Breast epithelium (tissue), 4 donors: ENCODE measurements around the gene NEK1. TPM values are rescaled to one million over a fixed set of nuclear protein-coding genes. Genes with fewer than 3 reads are reported as not detected.
A peak's percentile ranks its signal among the peaks of the same experiment; 100 is the strongest.
"Not testable (repeated sequence)": the region's sequence is repeated elsewhere in the genome, so short reads cannot be mapped to it uniquely, and the experiment has no call there.

Experiments
- DNase-seq, 2 donors: peaks; one replicate each; pipeline ENCODE4 v3.0.0-alpha.2; 2019; ENCODE audit warnings: low spot score in 2 of 2
- H3K27ac ChIP-seq, 2 donors: fragments of 200-600 bp; sonication (generic) in 1 of 2; one replicate each; pipeline ENCODE4 v1.5.1; 2016 to 2019; ENCODE audit warnings: mild to moderate bottlenecking in 1 of 2
- H3K27me3 ChIP-seq, 2 donors: fragments of 200-600 bp; sonication (generic) in 1 of 2; one replicate each; pipeline versions ENCODE4 v1.5.1 to v1.6.0; 2017 to 2019; ENCODE audit warnings: control low read depth in 1 of 2, mild to moderate bottlenecking in 1 of 2
- H3K36me3 ChIP-seq: fragments of 200-600 bp; one replicate; pipeline ENCODE4 v1.5.1; 2019
- H3K4me1 ChIP-seq, 2 donors: fragments of 200-600 bp; sonication (generic); one replicate each; pipeline ENCODE4 v1.5.1; 2016 to 2019; ENCODE audit warnings: control low read depth in 1 of 2
- H3K4me3 ChIP-seq, 3 donors: fragments of 200-600 bp; sonication (generic); 1 replicate in 2 of 3; 2 replicates in 1 of 3; pipeline ENCODE4 v1.5.1; 2016 to 2019; ENCODE audit warnings: mild to moderate bottlenecking in 3 of 3, moderate library complexity in 2 of 3
- H3K9me3 ChIP-seq, 2 donors: fragments of 200-600 bp; sonication (generic) in 1 of 2; one replicate each; pipeline ENCODE4 v1.5.1; 2016 to 2019; ENCODE audit warnings: control low read depth in 1 of 2
- POLR2A ChIP-seq: fragments of 450-650 bp; IDR thresholded peaks from one replicate; pipeline ENCODE4 v1.6.1; 2016; ENCODE audit warnings: antibody characterized with exemption, mild to moderate bottlenecking, moderate library complexity
- POLR2AphosphoS5 ChIP-seq, 3 donors: sonication (generic); formaldehyde crosslinking; IDR thresholded peaks; one replicate each; pipeline ENCODE4 v1.6.1; 2017; ENCODE audit warnings: antibody characterized with exemption in 3 of 3
- intact Hi-C: fragments of 100-400 bp; cut with DNase I; formaldehyde crosslinking; loops from one replicate; pipeline ENCODE4 v1.15.1; 2023; ENCODE audit warnings: low total_unique reads
- total RNA-seq, 3 donors: library from RNA; depleted of rRNA; stranded (reverse); fragments of >200 nt; gene quantifications; one replicate each; pipeline ENCODE4 v1.1.0, GENCODE V29; 2016
- TF ChIP-seq, protein P1 (sequence below), 3 donors: fragments of 450-650 bp; IDR thresholded peaks; one replicate each; pipeline ENCODE4 v1.5.1; 2016 to 2017; ENCODE audit warnings: antibody characterized with exemption in 3 of 3, mild to moderate bottlenecking in 3 of 3, moderate library complexity in 3 of 3

The NEK1 gene
- total RNA-seq, 3 donors from 2014 or later: 14.4 to 18.1 (median 14.7) TPM

DNA sequence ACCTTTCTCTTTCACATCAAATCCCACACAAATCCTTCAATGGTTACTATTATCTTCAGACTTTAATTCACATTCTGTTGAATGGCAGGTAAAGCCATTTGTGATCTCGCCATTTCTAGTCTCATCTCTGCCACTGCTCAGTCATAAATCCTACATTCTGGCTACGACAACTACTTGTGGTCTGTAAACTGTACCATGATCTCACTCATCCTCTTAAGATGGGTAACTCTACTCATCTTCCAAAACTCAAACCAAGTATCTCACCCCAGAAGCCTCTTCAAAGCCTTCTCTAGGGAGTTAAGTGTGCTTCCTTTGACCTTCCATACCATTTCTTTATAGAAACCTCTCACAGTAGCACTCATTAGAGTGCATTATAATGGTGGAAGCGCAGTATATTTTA is 101.8 kb downstream of the NEK1 start:
- intact Hi-C loops: no loop called here
- no peak for DNase-seq
- no peak overlapping the region for H3K27ac ChIP-seq
- H3K9me3 ChIP-seq: no peaks in the 10 kb centered on the region
- no peak overlapping the region for H3K4me3 ChIP-seq
- no peaks in the 10 kb centered on the region for H3K4me1 ChIP-seq
- peaks cover 7% of the 10 kb centered on the region for H3K36me3 ChIP-seq
- H3K27me3 ChIP-seq: no peaks in the 10 kb centered on the region
- no peak for TF ChIP-seq POLR2A

- no peak overlapping the region for H3K4me3 ChIP-seq
- no peaks in the 10 kb centered on the region for H3K27me3 ChIP-seq
- H3K9me3 ChIP-seq: no peaks in the 10 kb centered on the region
- intact Hi-C loops: no loop called here
- no peaks in the 10 kb centered on the region for H3K4me1 ChIP-seq
- H3K36me3 ChIP-seq: peaks cover 8% of the 10 kb centered on the region
- TF ChIP-seq POLR2AphosphoS5 (IDR thresholded peaks at IDR 0.05) (no peak), POLR2A (no peak)
- TF ChIP-seq, protein P1, sequence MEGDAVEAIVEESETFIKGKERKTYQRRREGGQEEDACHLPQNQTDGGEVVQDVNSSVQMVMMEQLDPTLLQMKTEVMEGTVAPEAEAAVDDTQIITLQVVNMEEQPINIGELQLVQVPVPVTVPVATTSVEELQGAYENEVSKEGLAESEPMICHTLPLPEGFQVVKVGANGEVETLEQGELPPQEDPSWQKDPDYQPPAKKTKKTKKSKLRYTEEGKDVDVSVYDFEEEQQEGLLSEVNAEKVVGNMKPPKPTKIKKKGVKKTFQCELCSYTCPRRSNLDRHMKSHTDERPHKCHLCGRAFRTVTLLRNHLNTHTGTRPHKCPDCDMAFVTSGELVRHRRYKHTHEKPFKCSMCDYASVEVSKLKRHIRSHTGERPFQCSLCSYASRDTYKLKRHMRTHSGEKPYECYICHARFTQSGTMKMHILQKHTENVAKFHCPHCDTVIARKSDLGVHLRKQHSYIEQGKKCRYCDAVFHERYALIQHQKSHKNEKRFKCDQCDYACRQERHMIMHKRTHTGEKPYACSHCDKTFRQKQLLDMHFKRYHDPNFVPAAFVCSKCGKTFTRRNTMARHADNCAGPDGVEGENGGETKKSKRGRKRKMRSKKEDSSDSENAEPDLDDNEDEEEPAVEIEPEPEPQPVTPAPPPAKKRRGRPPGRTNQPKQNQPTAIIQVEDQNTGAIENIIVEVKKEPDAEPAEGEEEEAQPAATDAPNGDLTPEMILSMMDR (IDR thresholded peaks at IDR 0.05): no peak
- H3K27ac ChIP-seq: no peak overlapping the region
- DNase-seq: no peak
These were observed 105.5 kb downstream of the NEK1 start for GRCh38 chr4:169506903-169507302.

DNA sequence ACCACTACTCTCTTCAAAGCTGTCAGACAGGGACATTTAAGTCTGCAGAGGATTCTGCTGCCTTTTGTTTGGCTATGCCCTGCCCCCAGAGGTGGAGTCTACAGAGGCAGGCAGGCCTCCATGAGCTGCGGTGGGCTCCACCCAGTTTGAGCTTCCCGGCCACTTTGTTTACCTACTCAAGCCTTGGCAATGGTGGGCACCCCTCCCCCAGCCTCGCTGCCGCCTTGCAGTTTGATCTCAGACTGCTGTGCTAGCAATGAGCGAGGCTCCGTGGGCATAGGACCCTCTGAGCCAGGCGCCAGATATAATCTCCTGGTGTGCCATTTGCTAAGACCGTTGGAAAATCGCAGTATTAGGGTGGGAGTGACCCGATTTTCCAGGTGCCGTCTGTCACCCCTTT is 112.5 kb downstream of the NEK1 start:
- not testable (repeated sequence) for H3K9me3 ChIP-seq

GRCh38 chr4:169494234-169494633 is 118.1 kb downstream of the NEK1 start:
- H3K4me1 ChIP-seq, H3K4me3 ChIP-seq, intact Hi-C loops, H3K27me3 ChIP-seq, H3K36me3 ChIP-seq, H3K27ac ChIP-seq, DNase-seq: not testable (repeated sequence)
- peaks cover 8 to 28% of the 10 kb centered on the region in 2 donors for H3K9me3 ChIP-seq

More for the DNA sequence above, 112.5 kb downstream of the NEK1 start:
- H3K4me1 ChIP-seq, H3K4me3 ChIP-seq, H3K27me3 ChIP-seq, intact Hi-C loops, H3K36me3 ChIP-seq, H3K27ac ChIP-seq, DNase-seq: not testable (repeated sequence)

DNA sequence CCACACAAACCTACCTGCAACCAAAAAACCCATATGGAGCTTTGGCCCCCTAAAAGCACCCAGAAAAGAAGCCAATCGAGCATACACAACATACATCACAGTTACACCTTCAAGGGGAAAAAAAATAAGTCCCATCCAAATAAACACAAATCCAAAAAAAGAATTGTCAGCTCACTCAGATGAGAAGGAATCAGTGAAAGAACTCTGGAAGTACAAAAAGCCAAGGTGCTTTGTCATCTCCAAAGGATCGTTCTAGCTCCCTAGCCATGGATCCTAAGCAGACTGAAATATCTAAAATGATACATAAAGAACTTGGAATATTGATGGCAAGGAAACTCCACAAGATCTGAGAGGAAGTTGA is 119.2 kb downstream of the NEK1 start:
- intact Hi-C loops: no loop called here
- no peak overlapping the region for H3K4me3 ChIP-seq
- H3K27me3 ChIP-seq: no peaks in the 10 kb centered on the region
- H3K27ac ChIP-seq: no peak overlapping the region
- no peaks in the 10 kb centered on the region for H3K4me1 ChIP-seq
- TF ChIP-seq POLR2AphosphoS5 (IDR thresholded peaks at IDR 0.05): no peak
- DNase-seq: no peak
- no peaks in the 10 kb centered on the region for H3K36me3 ChIP-seq
- H3K9me3 ChIP-seq: peaks cover 8 to 28% of the 10 kb centered on the region in 2 donors

DNA sequence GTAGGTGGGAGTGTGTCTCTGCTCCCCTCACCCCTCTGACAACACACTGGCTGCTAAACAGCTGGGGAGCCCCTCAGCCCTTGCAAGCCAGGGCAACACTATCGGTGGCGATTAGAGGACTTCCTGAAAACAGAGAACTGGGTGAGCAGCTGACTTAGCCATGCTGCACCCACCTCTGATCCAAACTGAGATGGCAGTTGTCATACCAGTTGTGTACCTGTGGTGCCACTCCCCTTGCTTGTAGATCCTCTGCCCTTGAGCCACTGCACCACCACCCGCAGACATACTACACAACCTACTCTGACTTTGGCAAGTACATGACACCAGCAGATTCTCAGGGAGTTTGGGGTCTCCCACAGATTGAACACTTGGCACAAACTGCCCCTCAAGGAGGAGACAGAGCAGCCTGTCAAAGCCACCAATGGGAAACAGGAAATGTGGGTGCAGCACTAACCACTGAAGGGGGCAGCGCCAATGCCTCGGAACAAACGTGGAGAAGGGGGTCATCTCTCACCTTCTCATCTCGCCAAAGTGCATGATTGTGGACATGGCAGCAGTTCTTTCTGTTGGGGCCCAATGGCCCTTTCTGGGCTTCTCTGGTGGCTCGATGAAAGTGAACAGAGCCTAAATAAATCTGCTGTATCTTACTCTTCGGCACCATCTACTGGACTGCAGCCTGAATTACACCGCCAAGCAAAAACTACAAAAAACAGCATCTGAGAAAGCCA is 119.8 kb downstream of the NEK1 start:
- H3K9me3 ChIP-seq: peaks cover 8 to 28% of the 10 kb centered on the region in 2 donors
- intact Hi-C loops: no loop called here
- TF ChIP-seq POLR2AphosphoS5 (IDR thresholded peaks at IDR 0.05): no peak
- TF ChIP-seq, protein P1 (IDR thresholded peaks at IDR 0.05): peak in 2 of 3 donors; percentile 31 to 62
- H3K27ac ChIP-seq: no peak overlapping the region
- no peaks in the 10 kb centered on the region for H3K27me3 ChIP-seq
- no peak for DNase-seq
- no peaks in the 10 kb centered on the region for H3K36me3 ChIP-seq
- no peaks in the 10 kb centered on the region for H3K4me1 ChIP-seq
- H3K4me3 ChIP-seq: no peak overlapping the region

DNA sequence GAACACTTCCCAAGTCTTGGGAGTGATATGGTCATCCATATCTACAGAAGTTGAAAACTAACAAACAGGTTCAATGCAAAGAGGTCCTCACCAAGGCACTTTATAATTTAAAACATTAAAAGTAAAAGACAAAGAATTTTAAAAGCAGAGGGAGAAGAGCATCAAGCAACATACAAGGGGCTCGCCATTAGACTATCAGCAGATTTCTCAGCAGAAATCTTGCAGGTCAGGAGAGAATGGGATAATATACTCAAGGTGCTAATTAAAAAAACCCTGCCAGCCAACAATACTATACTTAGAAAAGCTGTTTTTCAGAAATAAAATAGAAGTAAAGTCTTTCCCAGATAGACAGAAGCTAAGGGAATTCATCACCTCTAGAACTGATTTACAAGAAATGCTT is 121.2 kb downstream of the NEK1 start:
- DNase-seq: no peak
- Histone ChIP-seq H3K4me3 (no peak overlapping the region), H3K4me1 (no peaks in the 10 kb centered on the region), H3K36me3 (no peaks in the 10 kb centered on the region), H3K27ac (no peak overlapping the region), H3K9me3 (peaks cover 8 to 28% of the 10 kb centered on the region in 2 donors), H3K27me3 (no peaks in the 10 kb centered on the region)
- TF ChIP-seq POLR2AphosphoS5 (IDR thresholded peaks at IDR 0.05): no peak
- TF ChIP-seq, protein P1 (IDR thresholded peaks at IDR 0.05): no peak
- TF ChIP-seq POLR2A: no peak
- intact Hi-C loops: no loop called here
